Epithelial cell of prostate (primary cell): Measurements from ENCODE around the gene NUB1.

Source experiments
- DNase-seq: peaks from one replicate; pipeline ENCODE4 v3.0.0-alpha.2; 2011; ENCODE audit warnings: low read depth, low spot score
- H3K27ac ChIP-seq: fragments of 450-650 bp; 2 replicates; pipeline ENCODE4 v1.5.1; 2017; ENCODE audit warnings: mild to moderate bottlenecking

NUB1 gene

DNA sequence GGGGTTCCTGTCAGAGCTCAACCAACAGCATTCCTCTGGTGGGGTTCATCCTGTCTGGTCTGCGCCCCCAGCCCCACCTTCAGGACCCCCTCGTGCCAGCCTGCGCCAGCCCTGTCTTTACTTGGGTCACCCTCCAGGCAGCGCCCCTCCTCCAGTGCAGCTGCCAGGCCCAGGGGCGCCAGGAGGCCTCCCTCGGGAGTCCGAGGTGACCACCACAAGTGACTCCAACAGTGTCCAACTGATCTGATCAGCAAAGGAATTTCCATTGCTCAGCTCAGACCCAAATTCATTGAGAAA is 57.6 kb downstream of the NUB1 start:
- no peak for DNase-seq
- H3K27ac ChIP-seq: no peak overlapping the region

DNA sequence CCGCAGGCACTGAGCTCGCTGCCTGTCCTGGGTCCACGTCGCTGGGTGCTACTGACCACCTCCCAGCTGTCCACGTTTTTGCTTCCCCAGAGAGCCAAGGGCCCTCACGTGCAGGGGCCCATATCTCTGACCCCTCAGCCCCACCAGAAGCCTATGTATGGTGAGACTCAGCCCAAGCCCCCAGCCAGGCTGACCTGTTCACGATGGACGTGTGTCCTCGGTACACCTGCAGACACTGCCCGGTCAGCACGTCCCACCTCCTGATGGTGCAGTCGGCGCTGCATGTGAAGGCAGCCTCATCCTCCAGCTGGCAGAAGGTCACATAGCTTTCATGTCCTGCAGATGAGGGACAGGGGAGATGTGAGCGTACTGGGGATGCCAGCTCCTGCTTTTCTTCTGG is 58.3 kb downstream of the NUB1 start:
- no peak overlapping the region for H3K27ac ChIP-seq
- DNase-seq: no peak

DNA sequence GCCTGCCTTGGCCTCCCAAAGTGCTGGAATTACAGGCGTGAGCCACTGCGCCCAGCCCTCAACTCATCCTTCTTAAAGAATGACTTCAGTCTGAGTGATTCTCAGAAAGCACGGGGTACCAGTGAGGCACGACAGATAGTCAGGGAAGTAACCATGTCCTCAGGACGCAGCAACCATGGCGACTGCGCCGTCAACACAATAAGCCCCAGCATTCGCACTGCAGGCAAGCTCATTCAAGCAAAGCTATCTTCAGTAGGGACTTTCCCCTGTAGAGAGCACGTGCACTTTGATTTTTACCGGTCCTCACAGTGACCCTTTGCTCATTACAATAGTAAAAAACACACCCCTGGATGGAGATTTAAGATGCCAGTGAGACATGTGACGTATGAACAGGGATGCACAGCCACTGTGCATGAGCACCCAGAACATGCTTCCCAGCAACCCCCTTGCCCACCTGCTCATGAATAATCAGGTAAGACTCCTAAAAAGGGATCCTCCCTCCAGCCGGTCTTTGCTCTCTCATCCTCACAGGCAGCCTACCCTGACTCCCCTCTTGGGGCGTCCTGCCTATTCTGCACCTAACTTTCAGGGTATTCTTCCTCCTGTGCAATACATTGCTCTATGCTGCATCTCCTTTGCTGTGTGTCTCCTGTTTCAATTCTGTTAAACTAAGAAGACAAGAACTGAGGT is 59.2 kb downstream of the NUB1 start:
- no peak for DNase-seq
- no peak overlapping the region for H3K27ac ChIP-seq

DNA sequence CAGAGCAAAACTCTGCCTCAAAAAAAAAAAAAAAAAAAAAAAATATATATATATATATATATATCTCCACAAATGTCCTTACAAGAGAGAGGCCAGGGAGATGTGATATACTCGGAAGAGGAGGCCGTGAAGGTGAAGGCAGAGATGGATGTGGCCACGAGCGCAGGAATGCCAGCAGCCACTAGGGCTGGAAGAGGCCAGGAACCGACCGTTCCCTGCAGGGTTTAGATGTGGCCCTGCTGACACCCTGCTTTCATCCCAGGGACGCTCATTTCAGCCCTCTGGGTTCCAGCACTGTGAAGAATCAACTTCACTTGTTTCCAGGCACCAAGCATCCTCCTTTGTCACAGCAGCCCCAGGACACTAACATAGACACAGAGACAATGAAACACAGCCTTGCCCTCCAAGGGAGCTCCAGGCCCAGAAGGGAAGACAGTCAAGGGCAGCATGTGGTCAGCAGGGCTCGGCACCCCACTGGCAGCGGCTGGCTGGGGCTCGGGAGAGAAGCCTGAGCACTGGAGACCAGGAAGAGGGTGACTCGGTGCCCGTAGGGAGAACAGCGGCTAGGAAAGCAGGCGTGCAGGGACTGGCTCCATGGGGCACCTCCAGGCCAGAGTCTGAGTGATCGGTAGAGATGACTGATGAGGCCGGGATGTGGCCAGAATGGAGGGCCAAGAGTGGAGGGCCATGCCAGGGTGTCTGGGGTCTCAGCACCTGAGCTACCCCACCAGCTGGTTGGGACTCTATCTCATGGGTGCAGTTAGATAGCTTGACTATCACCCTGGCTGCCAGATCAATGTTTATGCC is 60.6 kb downstream of the NUB1 start:
- DNase-seq: no peak
- no peak overlapping the region for H3K27ac ChIP-seq

DNA sequence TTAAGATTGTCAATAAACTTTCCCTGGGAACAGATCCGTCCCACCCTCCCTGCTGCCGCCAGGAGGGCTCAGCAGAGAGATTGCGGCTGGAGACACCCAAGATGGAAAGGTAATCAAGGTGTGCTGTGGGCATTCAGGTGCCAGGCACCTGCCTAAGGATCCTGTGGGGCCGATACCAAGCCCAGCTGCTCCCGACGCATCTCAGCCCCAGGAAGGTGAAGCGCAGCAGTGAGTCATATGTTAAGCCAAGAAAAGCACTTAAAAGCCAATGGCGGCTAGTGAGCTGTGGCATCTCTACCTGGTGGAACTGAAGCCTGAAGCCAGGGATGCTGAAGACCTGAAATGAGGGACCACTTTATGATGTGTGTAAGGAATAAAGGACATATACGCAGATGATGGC is 62.2 kb downstream of the NUB1 start:
- no peak for DNase-seq
- no peak overlapping the region for H3K27ac ChIP-seq

DNA sequence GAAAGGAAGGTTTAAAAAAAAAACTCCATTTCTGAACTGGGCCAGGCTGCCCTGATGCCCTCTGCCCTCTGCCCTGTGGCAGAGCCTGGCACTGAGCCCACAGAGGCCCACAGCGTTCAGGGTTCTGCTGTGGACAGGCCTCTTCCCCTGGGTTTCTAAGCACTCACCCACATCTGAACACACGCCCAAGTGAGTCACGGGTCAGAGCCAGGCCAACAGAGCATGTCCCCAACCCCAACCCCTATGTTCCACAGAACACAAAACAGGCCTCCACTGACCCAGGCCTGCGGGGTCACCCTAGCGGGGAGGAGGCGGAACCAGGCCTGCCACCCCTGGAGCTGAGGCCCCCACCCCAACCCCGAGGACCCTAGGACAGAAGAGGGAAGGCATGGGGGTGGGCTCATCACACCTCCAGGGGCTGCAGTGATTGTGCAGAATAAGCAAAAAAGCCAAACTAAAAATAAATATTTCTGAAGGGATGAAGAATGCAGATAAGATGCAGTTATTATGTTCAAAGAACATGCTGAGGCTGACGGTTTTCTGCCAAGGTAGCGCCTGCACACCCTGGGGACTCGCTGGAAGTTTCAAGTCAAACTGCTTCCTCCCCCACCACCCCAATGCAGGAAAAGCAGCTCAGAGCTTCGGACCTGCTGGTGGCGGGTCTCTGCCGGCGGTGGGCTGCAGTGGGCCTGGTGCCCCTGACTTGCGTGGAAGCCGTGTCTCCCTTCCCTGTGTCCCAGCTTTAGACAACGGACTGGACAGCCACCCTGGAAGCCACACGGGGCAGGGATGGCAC is 62.8 kb downstream of the NUB1 start:
- DNase-seq: no peak
- no peak overlapping the region for H3K27ac ChIP-seq

DNA sequence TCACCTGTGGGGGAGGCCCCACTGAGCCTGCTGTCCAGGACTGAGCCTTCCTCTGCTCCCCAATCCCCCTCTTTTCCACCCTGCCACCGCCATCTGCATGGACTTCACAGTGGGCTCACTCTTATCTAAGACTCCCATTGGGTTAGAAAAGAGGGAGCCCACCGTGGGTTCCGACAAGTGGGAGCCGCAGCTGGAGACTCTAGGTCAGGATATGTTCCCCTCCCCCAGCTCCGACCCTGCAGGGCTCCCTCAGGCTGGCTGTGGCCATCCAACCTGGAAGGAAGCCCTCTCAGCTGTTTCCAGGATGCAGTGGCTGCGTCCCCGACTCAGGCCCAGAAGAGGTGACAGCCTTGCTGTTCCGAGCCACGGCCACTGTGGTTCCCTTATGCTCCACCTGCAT is 63.4 kb downstream of the NUB1 start:
- H3K27ac ChIP-seq: no peak overlapping the region
- DNase-seq: no peak

DNA sequence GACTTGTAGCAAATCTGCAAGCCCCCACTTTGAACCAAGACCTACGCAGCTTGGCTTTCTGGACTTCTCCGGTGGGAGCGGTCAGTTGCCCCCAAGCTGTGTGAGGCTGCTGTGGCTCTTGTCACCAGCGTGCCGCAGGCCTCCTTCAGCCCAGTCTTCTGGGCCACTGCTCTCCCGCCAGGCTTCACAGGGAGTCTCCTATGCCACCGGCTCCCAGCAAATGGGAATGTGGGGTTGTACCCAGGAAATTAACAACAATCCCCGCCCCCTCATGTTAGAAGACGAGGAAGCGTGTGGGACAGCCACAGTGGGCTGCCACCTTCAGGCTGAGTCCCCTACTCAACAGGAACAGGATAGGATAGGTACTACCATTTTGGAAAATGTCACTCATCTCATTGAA is 64.0 kb downstream of the NUB1 start:
- no peak for DNase-seq

DNA sequence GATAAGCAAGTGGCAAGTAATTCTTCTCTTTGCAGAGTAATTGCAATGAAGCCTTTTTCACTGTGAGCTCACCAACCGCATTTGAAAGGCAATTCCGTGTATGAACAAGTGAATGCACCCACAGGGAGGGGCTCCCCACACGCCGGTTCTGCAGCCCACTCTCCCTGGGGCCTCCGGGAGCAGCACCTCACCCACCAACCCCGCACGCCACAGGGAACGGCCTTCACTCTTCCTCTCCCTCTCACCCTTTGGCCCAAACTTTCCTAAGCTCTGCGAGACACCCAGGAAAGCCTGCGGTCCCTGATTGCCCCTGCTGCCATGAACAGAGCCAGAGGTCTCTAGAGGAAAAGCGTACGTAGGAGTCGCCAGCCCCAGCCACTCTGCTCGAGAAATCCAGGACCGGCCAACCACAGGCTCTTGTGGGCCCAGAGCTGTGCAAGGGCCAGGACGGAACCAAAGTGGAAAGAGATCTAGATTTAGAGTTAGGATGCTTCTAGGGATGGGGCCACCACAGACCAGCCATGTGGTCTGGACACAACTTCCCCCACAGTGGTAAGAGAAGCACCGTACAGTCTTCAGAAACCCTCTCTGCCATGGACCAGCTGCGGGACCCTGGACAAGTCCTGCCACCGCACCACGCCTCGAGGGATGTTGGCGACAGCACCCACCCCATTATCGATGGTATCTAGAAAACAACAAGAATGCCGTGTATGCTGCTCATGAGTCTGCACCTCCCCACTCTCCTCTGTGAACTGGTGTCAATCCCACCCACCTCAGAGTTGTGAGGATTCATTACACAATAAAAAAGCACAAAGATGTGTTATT is 64.7 kb downstream of the NUB1 start:
- no peak overlapping the region for H3K27ac ChIP-seq
- no peak for DNase-seq

More for the DNA sequence above, 64.0 kb downstream of the NUB1 start:
- H3K27ac ChIP-seq: no peak overlapping the region

DNA sequence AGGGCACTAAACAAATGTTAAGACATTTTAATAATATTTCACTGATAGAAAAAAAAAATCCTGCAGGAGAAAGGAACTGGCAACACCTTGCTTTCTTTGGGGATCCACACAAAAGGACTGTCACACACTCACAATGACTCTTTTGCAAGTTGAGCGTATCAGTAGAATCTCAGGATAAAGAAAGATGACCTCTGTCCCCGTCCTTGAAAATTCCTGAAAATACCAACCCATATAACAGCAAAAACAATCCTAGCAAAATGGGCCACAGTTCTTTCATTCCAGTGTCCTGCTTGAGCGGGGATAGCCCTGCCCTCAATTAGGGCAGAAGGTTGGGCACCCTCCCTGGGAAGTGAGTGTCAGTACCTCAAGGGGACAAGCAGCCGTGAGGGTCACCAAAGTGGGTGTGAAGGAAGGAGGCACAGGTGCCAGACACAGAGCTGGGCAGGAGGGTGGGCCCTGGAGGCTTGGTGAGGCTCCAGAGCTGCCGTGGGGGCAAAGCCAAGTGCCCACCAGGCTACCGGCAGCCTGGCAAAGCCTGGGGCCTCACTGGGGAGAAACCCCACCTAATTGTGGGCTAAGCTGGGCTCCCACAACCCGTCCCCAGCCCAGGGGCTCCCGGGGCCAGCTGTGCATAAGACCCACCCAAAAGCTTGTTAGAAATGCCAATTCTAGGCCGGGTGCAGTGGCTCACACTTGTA is 65.4 kb downstream of the NUB1 start:
- DNase-seq: no peak
- no peak overlapping the region for H3K27ac ChIP-seq

DNA sequence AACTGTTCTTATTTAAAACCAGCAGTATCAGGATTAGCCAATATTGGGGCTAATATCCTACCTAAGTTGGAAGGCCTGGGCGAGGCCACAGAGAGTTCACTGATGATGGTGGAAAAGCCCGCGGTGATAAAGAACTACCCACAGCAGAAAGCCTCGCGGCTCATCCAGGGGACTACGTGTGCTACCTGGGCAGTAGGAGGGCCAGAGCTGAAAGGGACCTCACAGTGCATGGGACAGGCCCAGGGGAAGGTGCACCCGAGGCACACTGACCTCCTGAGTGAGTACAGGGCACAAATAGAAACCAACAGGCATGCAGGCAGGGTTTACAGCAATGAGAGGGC is 66.9 kb downstream of the NUB1 start:
- no peak overlapping the region for H3K27ac ChIP-seq
- DNase-seq: no peak

DNA sequence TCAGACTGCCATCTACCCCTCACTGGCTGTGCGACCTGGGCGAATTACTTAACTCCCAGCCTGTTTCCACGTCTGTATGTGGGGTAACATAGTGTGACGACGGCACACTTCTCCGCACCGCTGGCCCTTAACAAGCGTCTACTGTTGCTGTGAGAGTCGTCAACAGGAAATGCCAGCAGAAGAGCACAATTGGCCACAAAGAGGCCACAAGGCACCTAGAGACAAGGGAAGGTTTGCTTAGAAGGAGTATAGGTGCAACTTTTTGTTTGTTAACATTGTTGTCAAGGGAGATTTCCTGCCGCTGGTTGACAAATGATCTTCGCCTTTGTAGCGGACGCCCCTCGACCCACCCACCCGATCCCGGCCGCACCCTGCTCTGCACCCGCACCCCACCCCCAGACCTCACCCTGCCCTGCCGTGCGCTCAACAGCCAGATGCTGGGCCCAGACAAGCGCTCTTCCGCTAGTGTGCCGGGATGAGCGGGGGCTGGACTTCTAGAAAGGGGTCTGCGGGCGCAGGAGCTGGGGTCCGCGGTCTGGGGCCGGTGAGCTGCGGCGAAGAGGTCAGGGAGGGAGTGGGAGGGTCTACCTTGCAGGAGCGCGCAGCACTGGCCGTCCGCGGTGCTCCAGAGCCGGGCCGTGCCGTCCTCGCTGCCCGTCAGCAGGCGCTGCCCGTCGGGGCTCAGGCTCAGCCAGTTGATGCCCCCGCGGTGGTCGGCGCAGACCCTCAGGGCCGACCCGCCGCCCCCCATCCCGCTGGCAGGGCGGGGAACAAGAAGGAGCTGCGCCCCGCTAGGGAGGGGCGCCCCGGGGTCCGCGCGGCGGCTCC is 67.4 kb downstream of the NUB1 start:
- no peak for DNase-seq
- H3K27ac ChIP-seq: no peak overlapping the region

DNA sequence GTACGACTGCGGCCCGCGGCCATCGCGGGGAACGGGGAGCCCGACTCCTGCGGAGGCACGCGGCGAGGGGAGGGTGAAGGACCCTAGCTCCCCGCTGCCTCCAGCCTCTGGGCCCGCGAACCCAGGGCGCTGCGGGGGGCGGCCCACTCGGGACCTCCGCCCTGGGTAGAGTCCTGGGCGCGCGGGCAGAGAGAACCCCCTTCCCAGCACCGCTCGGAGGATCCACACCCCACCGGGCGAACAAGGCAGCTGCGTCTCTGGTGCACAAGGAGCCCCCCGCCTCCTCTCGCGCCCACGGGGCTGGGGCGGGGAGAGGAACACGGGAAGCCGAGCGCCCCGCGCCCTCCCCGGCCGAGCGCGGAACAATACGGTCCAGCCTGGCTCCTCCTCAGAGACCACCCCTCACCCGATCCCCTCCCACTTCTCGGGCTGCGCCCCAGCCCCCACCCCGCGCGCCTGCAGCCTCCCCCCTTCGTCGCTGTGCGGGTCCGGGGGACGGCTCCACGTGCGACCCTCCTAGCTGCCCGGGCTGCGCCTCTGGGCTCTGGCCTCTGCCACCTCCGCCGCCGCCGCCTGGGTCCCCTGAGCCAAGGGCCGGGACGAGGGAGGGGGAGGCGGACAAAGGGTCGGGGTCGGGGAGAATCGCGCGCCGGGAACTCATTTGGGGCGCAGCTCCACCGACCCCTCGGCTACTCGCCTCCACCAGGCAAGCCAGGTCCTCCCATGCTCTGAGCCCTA is 68.2 kb downstream of the NUB1 start, which contains the start of gene WDR86:
TSS of gene WDR86 (minus strand) at position 372 of the 738 bp plus-strand sequence. CDS start 449 bp downstream, outside the sequence.
- no peak within 1 kb of the TSS for H3K27ac ChIP-seq
- DNase-seq: no peak

DNA sequence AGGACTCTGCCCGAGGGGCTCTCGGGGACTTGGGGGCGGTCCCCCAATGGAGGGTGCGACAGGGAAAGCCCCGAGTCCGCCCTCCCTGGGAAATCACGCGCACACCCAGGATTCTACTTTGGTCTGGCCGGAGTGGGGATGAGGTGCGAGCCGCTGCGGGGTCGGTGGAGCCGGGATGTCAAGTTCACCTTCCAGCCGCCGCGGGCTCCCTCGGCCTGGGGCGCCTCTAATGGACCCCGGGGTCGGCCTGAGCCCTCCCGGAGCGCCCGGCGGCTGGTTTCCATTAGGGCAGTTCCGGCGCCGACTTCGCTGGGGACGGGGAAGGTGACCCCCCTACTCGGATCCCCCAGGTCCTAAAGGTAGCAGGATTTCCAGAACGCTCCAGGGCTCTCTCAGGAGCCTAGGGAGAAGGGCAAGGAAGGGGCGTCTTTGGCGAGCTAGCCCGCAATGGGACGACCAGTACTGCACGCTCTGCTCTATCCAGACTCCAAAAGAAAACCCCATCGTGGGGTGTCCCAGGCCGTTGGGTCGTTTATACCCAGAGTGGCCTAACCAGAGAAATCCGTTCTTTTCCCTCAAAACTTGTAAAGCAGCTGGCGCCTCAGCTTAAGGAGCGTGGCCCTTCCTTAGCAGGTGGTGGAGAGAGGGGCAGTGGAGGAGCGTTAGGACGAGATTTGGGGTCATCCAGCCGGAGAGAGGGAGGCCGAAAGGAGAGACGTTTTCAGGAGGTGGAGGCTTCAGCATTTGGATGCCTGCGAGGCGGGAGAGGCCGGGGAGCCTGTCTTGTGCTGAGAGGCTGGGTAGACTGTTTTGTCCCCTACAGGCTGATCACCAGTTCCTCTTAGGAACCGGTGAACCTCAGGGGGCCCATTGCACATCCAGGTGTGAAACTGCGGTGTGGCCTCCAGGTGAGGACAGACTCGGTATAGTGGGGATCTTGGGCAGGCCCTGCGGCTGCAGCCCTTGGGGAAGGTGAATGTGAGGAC is 69.1 kb downstream of the NUB1 start:
- no peak overlapping the region for H3K27ac ChIP-seq
- no peak for DNase-seq

DNA sequence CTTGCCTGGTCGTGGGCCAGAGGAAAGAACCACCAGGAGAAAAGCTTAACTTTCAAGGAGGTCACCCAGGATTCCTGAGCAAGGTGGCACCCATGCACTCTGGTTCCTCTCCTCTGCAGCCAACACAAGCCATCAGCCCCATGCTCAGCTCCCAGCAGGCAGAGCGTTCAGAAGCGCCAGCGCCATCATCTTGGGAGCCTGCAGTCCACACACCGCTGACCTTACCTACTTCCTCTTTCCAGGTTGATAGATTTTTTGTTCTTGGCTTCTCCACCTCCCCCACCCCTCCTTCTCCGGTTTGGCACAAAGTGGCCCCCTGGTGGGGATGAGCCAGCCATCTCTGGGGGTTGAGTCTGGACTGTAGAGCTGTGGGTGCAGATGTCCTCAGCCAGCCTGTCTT is 69.9 kb downstream of the NUB1 start:
- no peak overlapping the region for H3K27ac ChIP-seq
- no peak for DNase-seq

DNA sequence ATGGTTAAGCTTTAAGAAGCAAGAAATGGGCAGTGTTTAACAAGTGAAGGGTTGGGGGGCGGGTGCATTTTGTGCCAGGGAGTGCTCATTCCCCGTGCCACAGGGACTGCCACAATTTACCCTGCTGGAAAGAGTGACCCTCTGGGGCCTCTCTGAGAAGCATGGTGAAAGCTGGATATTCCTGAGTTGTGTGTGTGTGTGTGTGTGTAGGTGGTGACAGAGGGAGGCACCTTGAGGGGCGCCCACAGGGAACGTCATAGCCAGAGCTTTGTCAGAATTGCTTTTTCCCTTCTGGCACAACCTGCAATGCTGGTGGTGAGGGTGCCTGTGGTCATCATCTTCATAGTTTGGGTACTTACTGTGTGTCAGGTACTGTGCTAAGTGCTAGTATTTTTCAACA is 70.7 kb downstream of the NUB1 start:
- no peak for DNase-seq
- no peak overlapping the region for H3K27ac ChIP-seq

DNA sequence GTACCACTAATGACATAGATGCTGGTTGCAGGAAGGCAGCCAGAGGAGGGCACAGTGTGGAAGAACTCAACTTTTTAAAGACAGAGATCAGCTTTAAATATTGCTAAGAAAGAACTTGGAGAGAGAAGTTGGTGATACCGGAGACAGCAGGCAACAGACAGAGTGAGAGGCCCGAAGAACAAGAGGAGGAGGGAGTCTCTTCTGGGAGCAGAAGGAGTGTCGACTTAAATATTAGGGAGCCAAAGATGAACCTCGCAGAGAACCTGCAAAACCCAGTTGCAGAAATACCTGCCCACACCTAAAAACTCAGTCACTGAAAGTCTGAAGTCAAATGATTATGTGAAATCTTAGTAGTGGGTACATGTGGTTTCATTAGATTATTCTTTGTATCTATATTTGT is 71.6 kb downstream of the NUB1 start:
- no peak for DNase-seq
- H3K27ac ChIP-seq: no peak overlapping the region
